HG02870 (cell line): ENCODE data around the gene L3MBTL1.
"Not testable (repeated sequence)": the region's sequence is repeated elsewhere in the genome, so short reads cannot be mapped to it uniquely, and the experiment has no call there.

Source experiments
- ATAC-seq: cut with Tn5 transposase; IDR thresholded peaks from one replicate; pipeline ENCODE4 v1.9.1; 2021; ENCODE audit warnings: mild to moderate bottlenecking, moderate library complexity; ENCODE audit not compliant: unreplicated experiment

Gene L3MBTL1

DNA sequence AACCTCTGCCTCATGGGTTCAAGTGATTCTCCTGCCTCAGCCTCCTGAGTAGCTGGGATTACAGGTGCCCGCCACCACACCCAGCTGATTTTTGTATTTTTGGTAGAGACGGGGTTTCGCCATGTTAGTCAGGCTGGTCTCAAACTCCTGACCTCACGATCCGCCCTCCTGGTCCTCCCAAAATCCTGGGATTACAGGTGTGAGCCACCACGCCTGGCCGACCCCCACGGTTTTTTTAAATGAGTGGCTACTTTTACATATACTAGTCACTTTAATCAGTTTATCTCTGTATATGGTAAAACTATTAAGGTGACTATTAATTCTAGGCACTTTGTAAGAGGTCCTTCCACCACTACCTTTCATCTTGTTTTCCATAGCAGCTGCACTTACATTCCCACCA is 5.5 kb upstream of the L3MBTL1 start:
- not testable (repeated sequence) for ATAC-seq

DNA sequence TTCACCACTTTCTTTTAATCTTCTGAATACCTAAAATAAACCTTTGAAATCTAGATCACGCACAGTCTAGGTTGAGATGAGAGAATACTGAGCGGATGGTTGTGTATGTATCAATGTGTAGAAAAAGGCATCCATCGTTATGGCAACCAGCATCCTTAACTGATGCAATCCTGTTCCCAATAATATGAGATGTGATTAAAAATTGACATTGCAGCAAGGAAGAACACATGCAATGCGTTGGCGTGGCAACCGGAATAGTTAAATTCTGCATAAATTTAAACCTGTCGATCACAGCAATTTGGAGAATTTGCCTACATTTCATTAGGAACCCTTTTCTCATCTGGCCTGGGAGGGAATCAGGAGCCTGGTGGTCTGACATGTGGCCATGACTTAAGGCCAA is 1.3 kb upstream of the L3MBTL1 start:
- ATAC-seq: no peak

DNA sequence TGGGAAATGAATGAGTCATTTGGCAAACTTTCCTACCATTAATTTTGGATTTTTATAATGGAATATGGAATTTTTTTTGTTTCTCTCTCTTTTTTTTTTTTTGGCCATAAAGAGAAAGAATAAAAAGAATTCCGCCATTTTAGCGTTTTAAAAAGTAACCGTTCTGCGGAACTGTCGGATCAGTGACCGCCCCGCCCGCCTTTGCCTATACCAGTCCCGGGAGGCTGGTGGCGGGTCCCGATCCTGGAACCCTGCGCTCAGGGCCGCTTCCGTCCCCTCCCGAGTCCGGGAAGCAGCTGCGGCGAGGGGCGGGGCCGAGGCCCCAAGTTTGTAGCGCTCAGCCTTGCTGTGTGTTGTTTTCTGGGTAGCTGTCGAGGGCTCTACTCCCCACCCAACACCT is 609 bp downstream of the L3MBTL1 start:
- no peak for ATAC-seq

DNA sequence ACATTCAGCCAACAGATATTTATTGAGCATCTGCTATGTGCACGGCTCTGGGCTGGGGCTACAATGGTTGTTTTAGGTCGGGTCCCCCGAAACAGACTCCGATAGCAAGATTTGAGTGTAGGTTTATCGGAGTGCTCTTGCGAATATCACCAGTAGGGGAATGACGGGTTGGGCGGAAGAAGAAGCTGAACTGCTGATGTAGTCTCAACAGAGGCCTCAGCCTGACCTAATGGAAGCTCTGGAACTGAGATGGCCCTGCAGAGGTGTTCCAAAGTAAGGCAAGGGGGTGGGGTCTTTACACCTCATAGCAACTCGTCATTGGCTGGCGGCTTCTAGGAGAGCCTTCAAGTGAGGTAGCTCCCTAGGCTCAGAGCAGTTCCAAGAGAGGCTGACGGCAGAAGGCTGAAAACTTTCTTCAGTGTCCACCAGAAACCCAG is 1.1 kb downstream of the L3MBTL1 start:
- ATAC-seq: no peak

DNA sequence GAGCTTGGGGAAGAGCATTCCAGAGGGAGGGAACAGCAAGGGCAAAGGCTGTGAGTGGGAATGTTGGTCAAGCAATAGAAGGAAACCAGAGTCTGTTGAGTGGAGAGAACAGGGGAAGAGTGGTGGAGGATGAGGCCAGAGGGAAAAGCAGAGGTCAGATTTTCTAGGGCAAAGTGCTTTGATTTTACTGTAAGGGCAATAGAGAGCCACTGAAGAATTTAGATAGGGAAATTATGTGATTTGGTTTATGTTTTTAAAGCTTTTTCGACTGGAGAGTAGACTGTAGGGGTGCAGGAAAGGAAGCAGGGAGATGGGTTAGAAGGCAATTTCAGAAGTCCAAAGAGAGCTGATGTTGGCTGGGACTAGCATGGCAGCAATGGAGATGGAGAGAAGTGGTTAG is 4.4 kb downstream of the L3MBTL1 start:
- ATAC-seq: no peak

DNA sequence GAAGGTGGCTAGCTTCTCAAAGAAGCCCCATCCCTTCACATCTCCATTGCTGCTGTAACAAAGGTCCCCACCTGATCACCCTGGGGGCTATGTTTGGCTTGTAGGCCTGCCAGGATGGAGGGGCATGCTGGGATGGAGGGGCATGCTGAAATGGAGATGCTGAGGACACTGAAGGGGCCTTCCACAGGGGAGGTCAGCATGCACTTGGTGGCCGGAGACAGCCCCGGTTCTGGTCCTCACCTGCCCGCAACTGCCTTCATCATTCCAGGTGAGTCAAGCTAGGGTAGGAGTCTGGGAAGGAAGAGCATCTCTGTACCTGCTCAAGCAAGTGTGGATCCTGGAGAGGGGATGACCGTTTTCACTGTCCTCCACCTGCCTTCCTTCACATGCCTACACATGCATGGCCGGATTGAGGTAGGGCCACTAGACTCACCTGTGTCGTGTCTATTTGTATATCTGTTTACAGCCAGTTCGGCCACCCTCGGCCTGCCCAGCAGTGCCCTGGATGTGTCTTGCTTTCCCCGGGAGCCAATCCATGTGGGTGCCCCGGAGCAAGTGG is 6.0 kb downstream of the L3MBTL1 start:
- ATAC-seq: no peak

DNA sequence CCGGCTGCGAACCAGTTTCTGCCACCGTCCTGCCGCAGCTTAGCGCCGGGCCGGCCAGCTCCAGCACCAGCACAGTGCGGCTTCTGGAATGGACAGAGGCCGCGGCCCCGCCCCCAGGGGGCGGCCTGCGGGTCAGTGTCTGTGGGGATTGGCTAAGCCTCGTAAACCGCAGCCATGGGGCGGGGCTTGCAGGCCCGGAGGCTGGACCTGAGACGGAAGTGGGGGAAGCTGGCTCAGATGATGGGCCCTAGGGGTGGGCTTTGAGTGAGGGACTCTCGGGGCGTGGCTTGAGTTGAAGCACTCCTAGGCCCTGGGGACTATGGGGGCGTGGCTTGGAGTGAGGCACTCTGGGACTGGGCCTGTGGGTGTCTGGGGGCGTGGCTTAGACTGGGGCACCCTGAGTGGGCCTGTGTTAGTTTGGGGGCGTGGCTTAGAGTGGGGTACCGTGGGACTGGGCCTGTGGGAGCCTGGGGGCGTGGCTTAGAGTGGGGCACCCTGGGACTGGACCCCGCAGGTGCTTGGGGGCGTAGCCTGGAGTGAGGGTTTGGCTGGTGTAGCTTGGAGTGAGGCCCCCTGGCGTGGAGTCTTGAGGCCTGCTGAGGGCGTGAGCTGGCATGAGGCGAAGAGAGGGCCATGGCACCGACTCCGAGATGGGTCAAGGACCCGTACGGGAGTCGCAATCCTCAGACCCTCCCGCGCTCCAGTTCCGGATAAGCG is 6.6 kb downstream of the L3MBTL1 start:
- ATAC-seq: peak; percentile 83

DNA sequence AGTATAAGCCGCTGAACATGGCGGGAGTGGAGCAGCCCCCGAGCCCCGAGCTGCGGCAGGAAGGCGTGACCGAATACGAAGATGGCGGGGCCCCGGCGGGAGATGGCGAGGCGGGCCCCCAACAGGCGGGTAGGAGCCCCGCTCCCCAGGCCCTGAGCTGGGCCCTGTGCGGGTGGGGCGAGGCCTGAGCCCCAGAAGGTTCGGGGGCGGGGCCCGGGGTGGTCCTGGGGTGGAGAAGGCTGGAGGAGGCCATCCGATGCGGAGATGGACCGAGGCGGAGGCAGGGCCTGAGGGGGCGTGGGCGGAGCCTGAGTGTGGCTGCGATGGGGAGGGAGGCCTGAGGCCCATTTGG is 7.1 kb downstream of the L3MBTL1 start:
- peak; percentile 13 for ATAC-seq

DNA sequence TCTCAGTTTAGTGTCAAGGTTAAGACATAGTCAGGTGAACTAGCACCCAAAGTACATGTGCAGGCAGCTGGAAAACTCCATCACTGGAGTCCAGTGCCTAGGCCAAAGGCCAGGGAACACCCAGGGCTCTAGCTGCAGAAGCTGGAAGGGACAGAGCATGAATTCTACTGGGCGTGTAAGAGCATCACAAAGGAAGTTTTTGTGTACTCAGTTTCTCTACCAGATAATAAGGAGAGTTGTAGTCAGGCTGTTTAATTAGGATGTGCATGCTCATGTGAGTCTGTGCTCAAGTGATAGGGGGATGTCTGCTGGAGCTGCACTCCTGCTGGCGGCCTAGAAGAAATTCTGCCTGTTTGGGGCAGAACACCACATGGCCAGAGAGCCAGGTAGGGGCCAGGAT is 8.1 kb downstream of the L3MBTL1 start:
- ATAC-seq: no peak

DNA sequence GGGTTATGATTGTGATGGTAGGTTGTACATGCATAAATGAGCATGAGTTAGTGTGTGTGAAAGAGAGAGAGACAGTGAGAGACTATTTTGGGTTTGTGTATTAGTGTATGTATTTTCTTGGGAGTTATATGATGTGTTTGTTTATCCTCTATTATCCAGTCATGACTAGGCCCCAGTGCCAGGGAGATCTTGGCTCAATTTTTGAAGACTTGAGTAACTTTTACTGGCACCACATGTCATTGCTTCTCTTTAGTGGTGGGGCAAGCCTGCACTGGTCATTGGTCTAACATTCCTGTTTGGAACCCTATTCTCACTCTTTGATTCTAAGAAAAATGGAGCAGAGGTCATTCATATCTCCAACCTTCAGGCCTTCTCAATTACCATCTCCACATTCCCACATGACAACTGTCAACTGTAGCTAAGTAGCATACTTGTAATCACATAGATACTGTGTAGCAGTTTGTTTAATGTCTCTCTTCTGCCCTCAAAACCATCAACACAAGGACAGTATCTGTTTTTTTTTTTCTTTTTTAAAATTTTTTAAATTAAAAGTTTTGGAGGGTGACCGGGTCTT is 8.8 kb downstream of the L3MBTL1 start:
- ATAC-seq: no peak

DNA sequence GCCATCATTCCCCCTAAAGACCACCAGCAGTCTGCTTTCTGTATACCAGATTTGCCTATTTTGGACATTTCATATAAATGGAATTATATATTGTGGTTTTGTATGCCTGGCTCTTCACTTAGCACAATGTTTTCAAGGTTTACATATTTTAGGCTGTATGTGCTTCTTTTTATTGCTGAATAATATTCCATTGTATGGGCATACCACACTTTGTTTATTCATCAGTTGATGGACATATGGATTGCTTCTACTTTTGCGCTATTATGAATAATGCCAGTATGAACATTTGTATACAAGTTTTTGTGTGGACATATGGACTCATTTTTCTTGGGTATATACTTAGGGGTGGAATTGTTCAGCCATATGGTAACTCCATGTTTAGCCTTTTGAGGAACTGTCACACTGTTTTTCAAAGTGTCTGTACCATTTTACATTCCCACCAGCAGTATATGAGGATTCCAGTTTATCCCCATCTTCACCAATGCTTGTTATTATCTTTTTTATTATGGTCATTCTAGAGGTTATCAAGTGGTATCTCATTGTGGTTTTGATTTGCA is 12.7 kb downstream of the L3MBTL1 start:
- no peak for ATAC-seq

DNA sequence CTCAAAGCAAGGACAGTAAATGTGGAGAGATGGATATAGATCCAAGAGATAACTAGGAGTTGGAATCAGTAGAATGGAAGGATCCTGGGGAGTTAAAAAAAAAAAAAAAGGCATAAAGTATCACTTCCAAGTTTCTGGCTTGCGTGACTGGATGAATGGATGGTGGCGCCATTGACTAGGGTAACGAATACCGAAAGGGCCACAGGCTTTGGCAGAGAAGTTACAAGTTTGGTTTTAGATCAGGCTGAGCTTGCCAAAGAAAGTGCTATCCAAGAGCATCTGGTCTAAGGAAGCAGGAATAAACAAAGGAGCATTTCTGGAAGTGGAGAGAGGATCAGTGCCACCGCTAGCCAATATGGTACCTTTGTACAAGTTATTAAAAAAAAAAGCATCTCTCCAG is 17.5 kb downstream of the L3MBTL1 start:
- ATAC-seq: no peak

DNA sequence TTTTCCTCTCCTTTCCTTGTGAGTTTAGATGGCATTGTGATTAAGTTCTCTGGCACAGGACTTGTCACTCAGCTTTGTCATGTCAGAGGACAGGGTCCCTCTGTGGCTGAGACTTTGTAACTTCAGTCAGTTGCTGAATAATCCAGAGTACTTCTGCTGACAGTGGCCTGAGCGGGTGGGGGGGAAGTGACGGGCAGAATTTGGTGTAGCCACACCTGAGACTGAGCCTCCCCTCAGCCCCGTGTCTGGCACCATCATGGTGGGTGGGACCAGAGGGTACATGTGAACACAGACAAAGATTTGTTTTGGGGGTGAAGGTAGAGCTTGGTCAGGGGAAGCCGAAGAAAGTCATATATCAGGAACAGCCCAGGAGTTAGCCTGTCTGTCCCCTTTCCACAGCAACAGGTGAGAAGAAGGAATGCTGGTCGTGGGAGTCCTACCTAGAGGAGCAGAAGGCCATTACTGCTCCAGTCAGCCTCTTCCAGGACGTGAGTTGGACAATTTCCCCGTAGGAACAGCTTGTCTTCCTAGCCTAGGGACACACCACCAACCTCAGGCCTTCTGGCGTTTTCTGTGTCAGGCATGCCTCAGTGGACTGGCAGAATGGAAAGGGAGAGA is 20.9 kb downstream of the L3MBTL1 start:
- no peak for ATAC-seq

DNA sequence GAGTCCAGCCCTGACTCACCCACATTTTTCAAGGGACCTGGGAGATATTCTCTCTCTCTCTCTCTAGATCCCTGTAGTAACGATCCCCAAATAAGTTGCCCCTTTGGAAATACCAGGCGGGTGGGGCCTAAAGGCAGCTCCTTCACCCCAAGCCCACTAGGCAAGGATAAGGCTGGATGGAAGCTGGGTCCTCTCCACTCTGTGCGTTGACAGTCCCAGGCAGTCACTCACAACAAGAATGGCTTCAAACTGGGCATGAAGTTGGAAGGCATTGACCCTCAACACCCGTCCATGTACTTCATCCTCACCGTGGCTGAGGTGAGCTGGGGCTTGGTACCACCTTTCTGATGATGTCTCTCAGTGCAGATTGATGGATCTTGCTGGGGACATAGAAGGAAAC is 21.6 kb downstream of the L3MBTL1 start:
- no peak for ATAC-seq

DNA sequence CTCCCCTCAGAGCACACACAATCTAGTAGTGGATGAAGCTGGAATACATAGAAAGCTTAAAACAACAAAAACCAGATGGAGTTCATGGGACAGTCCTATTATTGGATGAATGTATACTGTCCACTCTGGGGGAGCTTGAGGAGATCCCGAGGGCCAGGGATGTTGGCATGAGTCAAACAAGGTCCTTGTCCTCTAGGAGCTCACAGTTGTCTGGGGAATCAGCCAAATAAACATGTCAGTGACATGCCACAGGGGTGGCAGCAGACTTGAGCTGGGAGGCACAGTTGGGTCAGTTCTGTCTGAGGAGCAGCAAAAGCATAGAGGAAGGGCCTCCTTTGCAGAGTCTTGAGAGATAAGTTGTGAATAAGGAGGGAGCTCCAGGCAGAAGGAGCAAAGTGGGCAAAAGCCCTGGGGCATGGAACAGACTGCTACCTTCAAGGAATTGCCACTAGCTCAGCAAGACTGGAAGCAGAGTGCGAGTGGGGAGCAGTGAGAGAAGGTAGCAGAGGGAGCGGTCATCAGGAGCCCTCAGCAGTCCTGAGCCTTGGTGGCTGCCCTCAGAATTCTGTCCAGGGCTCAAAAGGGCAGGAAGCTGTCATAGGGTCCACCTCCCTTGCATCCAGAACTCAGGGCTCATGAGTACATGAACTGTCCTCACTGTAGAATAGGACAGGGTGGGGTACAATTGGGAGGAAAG is 22.1 kb downstream of the L3MBTL1 start:
- no peak for ATAC-seq

DNA sequence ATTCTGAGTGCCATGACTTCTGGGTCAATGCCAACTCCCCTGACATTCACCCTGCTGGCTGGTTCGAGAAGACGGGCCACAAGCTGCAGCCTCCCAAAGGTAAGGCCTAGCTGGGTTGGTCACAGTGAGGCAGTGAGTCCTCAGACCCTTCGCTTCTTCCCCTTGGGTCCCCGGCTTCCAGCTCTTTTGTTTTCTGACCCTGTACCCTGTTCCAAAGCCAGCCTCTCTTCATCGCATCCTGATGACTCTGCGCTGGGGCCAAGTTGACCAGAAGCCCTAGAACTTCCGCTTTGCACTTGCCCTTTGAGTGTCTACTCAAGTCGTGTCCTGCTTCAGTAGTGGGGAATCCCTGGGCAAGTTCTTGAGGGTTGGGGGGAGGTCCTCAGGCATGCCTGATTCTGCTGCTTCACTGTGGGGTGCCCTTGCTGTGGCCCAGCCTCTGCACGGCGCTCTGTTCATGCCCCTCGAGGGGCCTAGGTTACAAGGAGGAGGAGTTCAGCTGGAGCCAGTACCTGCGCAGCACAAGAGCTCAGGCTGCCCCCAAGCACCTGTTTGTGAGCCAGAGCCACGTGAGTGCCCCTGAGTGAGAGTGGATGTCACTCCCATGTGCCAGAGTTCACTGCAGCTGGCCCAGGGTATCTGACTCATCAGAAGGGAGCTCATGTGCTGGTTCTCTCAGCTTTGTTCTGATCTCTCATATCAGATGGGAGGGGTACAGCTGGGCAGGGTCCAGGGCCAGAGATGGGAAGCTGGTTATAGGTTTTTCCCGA is 23.0 kb downstream of the L3MBTL1 start:
- ATAC-seq: no peak

DNA sequence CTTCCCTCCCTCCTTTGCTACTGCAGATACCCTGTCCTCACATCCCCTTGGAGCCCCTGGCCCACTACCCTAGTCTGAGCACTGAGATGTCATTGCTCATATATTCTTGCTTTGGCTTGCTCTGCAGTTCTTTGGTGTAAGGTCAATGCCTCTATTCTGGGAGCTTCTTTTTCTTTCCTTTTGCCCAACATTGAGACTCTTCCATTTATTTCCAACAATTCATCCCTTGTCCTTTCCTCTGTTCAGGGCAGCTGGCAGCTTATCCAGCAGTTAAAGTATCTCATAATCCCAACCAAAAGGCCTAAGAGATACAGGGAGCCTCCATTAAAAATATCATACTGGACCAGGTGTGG is 23.6 kb downstream of the L3MBTL1 start:
- no peak for ATAC-seq

DNA sequence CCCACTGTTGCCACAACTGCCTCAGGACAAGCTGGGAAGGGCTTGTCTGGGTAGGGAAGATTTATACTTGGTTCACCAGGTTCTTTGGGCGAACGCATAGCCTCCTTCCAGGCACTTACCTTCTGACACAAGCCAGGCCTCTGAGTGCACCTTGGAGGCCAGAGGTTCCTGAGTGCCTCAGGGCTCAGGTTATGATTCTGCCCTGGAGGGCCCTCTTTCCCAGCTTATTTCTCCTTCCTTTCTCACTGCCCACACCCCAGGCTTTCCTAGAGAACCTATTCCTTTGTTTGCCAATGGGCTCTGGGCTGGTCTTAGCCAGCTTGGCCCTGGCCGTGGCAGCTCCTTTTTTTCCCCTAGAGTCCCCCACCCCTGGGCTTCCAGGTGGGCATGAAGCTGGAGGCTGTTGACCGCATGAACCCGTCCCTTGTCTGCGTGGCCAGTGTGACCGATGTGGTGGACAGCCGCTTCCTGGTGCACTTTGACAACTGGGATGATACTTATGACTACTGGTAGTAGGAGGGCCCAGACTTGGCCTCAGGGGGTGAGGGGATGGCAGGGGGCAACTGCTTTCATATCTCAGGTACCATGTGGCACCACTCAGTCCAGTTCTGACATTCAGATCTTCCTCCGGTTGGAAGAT is 25.0 kb downstream of the L3MBTL1 start:
- ATAC-seq: no peak

DNA sequence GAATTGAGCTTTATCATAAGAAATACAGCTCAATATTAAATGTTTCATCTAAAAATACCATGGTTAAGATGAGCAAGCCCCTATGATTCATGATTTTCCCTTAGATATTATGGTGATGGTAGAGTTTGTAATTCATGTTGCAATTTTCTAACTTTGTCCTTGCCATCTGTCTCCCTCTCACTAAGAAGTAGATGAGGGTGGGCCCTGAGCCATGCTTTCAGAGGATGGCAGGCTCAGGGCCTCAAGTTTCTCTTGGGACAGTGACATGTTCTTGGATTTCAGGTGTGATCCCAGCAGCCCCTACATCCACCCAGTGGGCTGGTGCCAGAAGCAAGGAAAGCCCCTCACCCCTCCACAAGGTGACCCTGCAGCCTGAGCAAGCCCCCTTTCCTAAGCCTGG is 25.6 kb downstream of the L3MBTL1 start:
- no peak for ATAC-seq

DNA sequence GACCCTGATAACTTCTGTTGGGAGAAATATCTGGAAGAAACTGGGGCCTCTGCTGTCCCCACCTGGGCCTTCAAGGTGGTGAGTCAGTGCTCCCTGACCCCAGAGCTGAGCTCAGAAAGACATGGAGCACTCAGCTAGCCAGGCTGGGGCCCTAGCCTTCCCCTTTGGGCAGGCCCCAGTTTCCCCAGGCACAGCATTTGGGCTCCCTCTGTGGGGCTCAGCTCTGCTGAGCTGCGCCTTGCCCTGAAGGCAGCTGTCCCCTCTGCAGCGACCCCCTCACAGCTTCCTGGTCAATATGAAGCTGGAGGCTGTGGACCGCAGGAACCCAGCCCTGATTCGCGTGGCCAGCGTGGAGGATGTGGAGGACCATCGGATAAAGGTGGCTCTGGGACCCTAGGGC is 26.5 kb downstream of the L3MBTL1 start:
- no peak for ATAC-seq
